Type B pancreatic cell (in vitro differentiated cells): Measurements from ENCODE around the gene SLC35F6. TPM values are rescaled to one million over a fixed set of nuclear protein-coding genes. Genes with fewer than 3 reads are reported as not detected.

Experiments
- DNase-seq: peaks from one replicate; pipeline ENCODE4 v3.0.0; 2021; ENCODE audit warnings: mixed read lengths; ENCODE audit not compliant: unreplicated experiment; ENCODE audit errors: extremely low spot score
- H3K27ac Mint-ChIP-seq: 2 replicates; pipeline ENCODE4 v1.8.0; 2021; ENCODE audit warnings: mild to moderate bottlenecking, mixed read lengths
- H3K27me3 Mint-ChIP-seq: 2 replicates; pipeline ENCODE4 v1.8.0; 2021; ENCODE audit warnings: mixed read lengths
- H3K36me3 Mint-ChIP-seq: 2 replicates; pipeline ENCODE4 v1.8.0; 2021; ENCODE audit warnings: mixed read lengths
- H3K4me1 Mint-ChIP-seq: one replicate; pipeline ENCODE4 v1.8.0; 2021; ENCODE audit warnings: mixed read lengths; ENCODE audit not compliant: unreplicated experiment
- H3K4me3 Mint-ChIP-seq: 2 replicates; pipeline ENCODE4 v1.8.0; 2021; ENCODE audit warnings: mild to moderate bottlenecking, mixed read lengths
- H3K9me3 Mint-ChIP-seq: 2 replicates; pipeline ENCODE4 v1.8.0; 2021; ENCODE audit warnings: mixed read lengths
- long read RNA-seq: library from polyadenylated mRNA; unstranded; transcript quantifications from one replicate; pipeline ENCODE4 v2.0.0, GENCODE V29; 2020
- total RNA-seq: library from RNA; stranded (reverse); gene quantifications from 2 replicates; pipeline ENCODE4 v1.2.1, GENCODE V29; 2021; ENCODE audit warnings: low replicate concordance
- TF ChIP-seq, protein P1 (sequence below): fragments of 200-600 bp; sonication (generic); conservative IDR thresholded peaks from 2 replicates; pipeline ENCODE4 v1.5.0; 2021; ENCODE audit warnings: antibody characterized with exemption, mild to moderate bottlenecking

Gene SLC35F6, protein sequence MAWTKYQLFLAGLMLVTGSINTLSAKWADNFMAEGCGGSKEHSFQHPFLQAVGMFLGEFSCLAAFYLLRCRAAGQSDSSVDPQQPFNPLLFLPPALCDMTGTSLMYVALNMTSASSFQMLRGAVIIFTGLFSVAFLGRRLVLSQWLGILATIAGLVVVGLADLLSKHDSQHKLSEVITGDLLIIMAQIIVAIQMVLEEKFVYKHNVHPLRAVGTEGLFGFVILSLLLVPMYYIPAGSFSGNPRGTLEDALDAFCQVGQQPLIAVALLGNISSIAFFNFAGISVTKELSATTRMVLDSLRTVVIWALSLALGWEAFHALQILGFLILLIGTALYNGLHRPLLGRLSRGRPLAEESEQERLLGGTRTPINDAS
- total RNA-seq: 28.5 and 31.6 TPM in 2 replicates
- long read RNA-seq, partial matches to known transcripts: 0 of 4 reads
- long read RNA-seq, other reads (novel, unspliced or antisense): 1 of 4 reads

DNA sequence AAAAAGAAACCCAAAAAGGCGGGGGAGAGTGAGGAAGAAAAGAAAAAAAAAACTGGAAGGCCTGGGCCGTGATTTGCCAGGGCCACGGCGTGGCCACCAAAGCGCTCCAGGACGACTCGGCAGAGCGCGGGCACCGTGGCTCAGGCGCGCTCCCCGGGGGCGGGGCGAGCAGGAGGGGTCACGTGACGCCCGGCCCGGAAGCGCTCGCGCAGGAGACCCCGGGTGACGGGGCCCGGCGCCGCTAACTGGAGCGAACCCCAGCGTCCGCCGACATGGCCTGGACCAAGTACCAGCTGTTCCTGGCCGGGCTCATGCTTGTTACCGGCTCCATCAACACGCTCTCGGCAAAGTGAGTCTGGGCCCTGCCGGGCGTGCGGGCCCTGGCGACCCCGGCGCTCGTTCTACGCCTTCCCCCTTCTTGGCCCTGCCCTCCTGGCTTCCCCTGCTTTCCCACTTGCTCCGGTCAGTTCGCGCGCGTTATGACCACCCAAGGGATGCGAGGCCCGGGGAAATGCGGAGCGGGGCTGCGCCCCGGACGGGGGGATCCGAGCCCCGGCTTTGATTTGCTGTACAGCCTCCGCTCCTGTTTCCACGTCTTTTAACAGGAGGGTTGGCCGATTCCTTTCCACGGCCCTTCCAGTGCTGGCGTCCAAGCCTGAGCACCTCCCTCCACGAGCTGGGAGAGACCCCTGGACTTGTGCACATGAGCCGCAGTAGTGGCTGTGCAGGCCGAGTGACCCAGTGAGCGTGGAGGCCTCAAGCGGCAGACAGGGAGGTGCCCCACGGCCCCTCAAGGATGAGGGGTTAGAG, at the start of gene SLC35F6:
Gene SLC35F6, plus strand, starts transcription at position 207 of the 810 bp plus-strand sequence. Its CDS starts 66 bp downstream, at position 273.
- Mint-ChIP-seq H3K4me1 (peaks cover 21% of the 10 kb centered on the region), H3K4me3 (peak within 1 kb of the TSS; percentile 95), H3K36me3 (no peaks in the 10 kb centered on the region), H3K27me3 (no peaks in the 10 kb centered on the region), H3K9me3 (no peaks in the 10 kb centered on the region), H3K27ac (peak within 1 kb of the TSS; percentile 71)
- DNase-seq: peak; percentile 88
- TF ChIP-seq, protein P1, sequence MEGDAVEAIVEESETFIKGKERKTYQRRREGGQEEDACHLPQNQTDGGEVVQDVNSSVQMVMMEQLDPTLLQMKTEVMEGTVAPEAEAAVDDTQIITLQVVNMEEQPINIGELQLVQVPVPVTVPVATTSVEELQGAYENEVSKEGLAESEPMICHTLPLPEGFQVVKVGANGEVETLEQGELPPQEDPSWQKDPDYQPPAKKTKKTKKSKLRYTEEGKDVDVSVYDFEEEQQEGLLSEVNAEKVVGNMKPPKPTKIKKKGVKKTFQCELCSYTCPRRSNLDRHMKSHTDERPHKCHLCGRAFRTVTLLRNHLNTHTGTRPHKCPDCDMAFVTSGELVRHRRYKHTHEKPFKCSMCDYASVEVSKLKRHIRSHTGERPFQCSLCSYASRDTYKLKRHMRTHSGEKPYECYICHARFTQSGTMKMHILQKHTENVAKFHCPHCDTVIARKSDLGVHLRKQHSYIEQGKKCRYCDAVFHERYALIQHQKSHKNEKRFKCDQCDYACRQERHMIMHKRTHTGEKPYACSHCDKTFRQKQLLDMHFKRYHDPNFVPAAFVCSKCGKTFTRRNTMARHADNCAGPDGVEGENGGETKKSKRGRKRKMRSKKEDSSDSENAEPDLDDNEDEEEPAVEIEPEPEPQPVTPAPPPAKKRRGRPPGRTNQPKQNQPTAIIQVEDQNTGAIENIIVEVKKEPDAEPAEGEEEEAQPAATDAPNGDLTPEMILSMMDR: no peak

DNA sequence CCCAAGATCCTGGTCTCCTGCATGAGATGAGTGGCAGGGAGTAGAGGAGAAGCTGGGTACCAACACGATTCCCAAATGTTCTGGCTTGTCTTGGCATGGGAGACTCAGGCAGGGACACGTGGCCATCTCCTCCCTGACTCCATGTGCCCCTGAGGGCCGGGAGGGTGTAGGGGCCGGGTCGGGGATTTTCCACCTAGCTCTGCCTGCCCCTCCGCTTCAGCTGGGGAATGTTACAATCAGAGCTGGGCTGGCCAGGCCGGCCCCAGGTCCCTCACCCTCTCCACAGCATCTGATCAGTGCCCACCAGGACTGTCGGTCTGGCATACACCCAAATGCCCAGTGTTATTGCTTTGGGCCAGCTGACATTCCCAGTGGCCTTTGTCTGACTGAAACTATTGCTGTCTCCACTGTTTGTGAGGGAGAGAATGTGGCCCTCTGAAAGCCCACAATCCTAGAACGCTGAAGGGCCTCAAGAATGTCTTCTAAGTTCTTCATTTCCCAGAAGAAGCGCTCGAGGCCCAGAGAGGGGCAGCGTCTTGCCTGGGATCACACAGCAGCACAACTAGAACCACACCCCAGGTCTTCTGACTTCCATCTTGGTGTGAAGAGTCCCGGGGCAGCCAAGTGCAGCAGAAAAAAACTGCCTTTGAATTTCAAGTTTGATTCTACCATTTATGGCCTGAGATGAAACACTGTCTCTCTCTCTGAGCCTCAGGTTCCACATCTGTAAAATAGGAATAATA, 48.4 kb upstream of the SLC35F6 start:
- no peak overlapping the region for H3K4me3 Mint-ChIP-seq

DNA sequence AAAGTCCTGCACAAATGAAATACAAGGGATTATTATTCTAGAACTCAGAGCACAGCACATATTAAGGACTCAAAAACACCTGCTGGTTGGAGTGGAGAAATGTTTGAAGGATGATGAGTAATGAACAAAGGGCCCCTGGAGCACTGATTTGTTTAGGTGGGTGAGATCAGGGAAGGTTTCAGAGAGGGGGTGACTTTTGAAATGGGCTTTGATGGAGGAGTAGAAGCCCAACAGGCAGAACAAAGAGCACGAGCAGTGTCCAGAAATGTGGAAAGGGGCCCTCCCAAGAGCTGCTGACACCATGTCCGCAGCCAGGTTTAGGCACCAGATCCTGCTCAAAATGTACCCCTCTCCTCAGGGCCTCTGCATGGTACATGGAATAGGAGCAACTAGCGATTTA, 47.7 kb upstream of the SLC35F6 start:
- no peak overlapping the region for H3K27ac Mint-ChIP-seq
- H3K27me3 Mint-ChIP-seq: no peaks in the 10 kb centered on the region
- no peaks in the 10 kb centered on the region for H3K9me3 Mint-ChIP-seq
- DNase-seq: no peak
- TF ChIP-seq, protein P1: no peak
- H3K4me3 Mint-ChIP-seq: no peak overlapping the region
- H3K4me1 Mint-ChIP-seq: peaks cover 15% of the 10 kb centered on the region
- H3K36me3 Mint-ChIP-seq: no peaks in the 10 kb centered on the region

More for the DNA sequence above, 48.4 kb upstream of the SLC35F6 start:
- no peak for DNase-seq
- Mint-ChIP-seq H3K36me3 (no peaks in the 10 kb centered on the region), H3K27ac (no peak overlapping the region), H3K27me3 (no peaks in the 10 kb centered on the region), H3K4me1 (peaks cover 21% of the 10 kb centered on the region), H3K9me3 (no peaks in the 10 kb centered on the region)
- TF ChIP-seq, protein P1: no peak

DNA sequence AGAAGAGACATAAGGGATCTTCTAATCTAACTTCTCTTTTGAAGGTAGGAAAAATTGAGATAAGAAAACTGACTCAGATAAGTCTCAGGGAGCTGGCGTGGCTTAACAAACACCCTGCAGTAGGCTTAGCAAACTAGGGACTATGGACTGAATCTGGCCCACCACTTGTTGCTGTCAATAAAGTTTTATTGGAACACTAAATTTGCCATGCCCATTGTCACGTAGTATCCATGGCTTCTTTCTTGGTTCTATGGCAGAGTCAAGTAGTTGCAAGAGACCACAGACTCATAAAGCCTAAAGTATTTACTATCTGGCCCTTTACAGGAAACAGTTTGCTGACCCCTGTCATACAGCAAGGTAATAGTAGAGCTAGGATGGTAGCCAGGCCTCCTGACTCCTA, 47.3 kb upstream of the SLC35F6 start:
- DNase-seq: no peak
- H3K27ac Mint-ChIP-seq: no peak overlapping the region
- TF ChIP-seq, protein P1: no peak
- no peaks in the 10 kb centered on the region for H3K27me3 Mint-ChIP-seq
- no peak overlapping the region for H3K4me3 Mint-ChIP-seq
- H3K36me3 Mint-ChIP-seq: no peaks in the 10 kb centered on the region
- H3K9me3 Mint-ChIP-seq: no peaks in the 10 kb centered on the region
- peaks cover 11% of the 10 kb centered on the region for H3K4me1 Mint-ChIP-seq

DNA sequence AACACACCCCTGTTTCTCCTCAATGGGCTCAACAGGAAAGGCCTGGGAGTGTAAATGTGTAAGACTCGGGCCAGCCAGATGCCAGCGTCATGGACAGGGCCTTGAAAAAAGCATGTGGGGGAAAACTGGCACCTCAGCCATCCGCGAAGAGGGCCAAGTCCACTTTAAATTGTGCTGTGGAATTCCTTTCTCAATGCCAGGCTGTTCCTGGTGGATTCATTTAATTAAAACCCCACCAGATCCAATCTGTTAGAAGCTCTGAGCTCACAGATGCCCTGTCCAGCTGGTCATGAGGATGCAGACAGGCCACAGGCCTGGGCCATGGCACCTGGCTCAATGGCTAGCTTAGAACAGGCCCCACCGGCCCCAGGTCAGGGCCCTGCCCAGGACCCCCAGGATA, 46.7 kb upstream of the SLC35F6 start:
- DNase-seq: no peak
- H3K4me3 Mint-ChIP-seq: no peak overlapping the region
- H3K4me1 Mint-ChIP-seq: peaks cover 5% of the 10 kb centered on the region
- no peaks in the 10 kb centered on the region for H3K36me3 Mint-ChIP-seq
- H3K9me3 Mint-ChIP-seq: no peaks in the 10 kb centered on the region
- no peak overlapping the region for H3K27ac Mint-ChIP-seq
- TF ChIP-seq, protein P1: no peak
- no peaks in the 10 kb centered on the region for H3K27me3 Mint-ChIP-seq
